GM06990 (cell line): ENCODE data around the gene SMDT1.
"Not testable (repeated sequence)": the region's sequence is repeated elsewhere in the genome, so short reads cannot be mapped to it uniquely, and the experiment has no call there.

ENCODE experiments used
- DNase-seq: peaks from one replicate; pipeline ENCODE4 v3.0.0-alpha.2; 2011; ENCODE audit not compliant: insufficient read length; ENCODE audit errors: extremely low read depth
- H3K27me3 ChIP-seq: replicated peaks from 2 replicates; pipeline ENCODE4 v1.6.0; 2011; ENCODE audit warnings: low read length; ENCODE audit not compliant: control insufficient read depth, insufficient read depth
- H3K36me3 ChIP-seq: 2 replicates; pipeline ENCODE4 v1.5.1; 2011; ENCODE audit warnings: low read length; ENCODE audit not compliant: control insufficient read depth, insufficient read depth
- H3K4me3 ChIP-seq: replicated peaks from 2 replicates; pipeline ENCODE4 v1.5.1; 2011; ENCODE audit warnings: low read depth, mild to moderate bottlenecking, control low read depth, low read length
- CTCF ChIP-seq: IDR thresholded peaks from 2 replicates; pipeline ENCODE4 v1.5.1; 2011; ENCODE audit warnings: low read length, control low read depth, mild to moderate bottlenecking, inconsistent platforms; ENCODE audit not compliant: insufficient read depth, poor library complexity, severe bottlenecking

The SMDT1 gene

GRCh38 chr22:42112793-42113192 is 33.3 kb downstream of the SMDT1 start:
- not testable (repeated sequence) for H3K36me3 ChIP-seq, DNase-seq, H3K4me3 ChIP-seq, H3K27me3 ChIP-seq
- peak; percentile 28 for TF ChIP-seq CTCF

- H3K36me3 ChIP-seq = no peaks in the 10 kb centered on the region
- DNase-seq = no peak
- H3K4me3 ChIP-seq = no peak overlapping the region
- H3K27me3 ChIP-seq = no peaks in the 10 kb centered on the region
- peak; percentile 12 for TF ChIP-seq CTCF
Measured at GRCh38 chr22:42114721-42115120, 35.2 kb downstream of the SMDT1 start.

GRCh38 chr22:42115420-42115830 is 35.9 kb downstream of the SMDT1 start:
- H3K27me3 ChIP-seq, DNase-seq, H3K4me3 ChIP-seq, H3K36me3 ChIP-seq: not testable (repeated sequence)

GRCh38 chr22:42116848-42117424 is 37.4 kb downstream of the SMDT1 start:
- peak; percentile 12 for TF ChIP-seq CTCF
- Histone ChIP-seq H3K27me3 (no peaks in the 10 kb centered on the region), H3K4me3 (no peak overlapping the region), H3K36me3 (no peaks in the 10 kb centered on the region)
- no peak for DNase-seq

- not testable (repeated sequence) for H3K4me3 ChIP-seq, H3K36me3 ChIP-seq, DNase-seq, H3K27me3 ChIP-seq
Measured at GRCh38 chr22:42120231-42121021, 40.9 kb downstream of the SMDT1 start.

GRCh38 chr22:42123529-42123928 is 44.0 kb downstream of the SMDT1 start:
- not testable (repeated sequence) for H3K36me3 ChIP-seq, H3K27me3 ChIP-seq, H3K4me3 ChIP-seq, DNase-seq

GRCh38 chr22:42127606-42128005 is 48.1 kb downstream of the SMDT1 start:
- no peak for TF ChIP-seq CTCF
- Histone ChIP-seq H3K27me3 (no peaks in the 10 kb centered on the region), H3K4me3 (no peak overlapping the region), H3K36me3 (no peaks in the 10 kb centered on the region)
- no peak for DNase-seq

GRCh38 chr22:42128007-42128406 is 48.5 kb downstream of the SMDT1 start:
- not testable (repeated sequence) for H3K27me3 ChIP-seq, H3K4me3 ChIP-seq, H3K36me3 ChIP-seq, DNase-seq

GRCh38 chr22:42128776-42129694 is 49.5 kb downstream of the SMDT1 start:
- H3K4me3 ChIP-seq, H3K36me3 ChIP-seq, H3K27me3 ChIP-seq, DNase-seq: not testable (repeated sequence)
